Neural progenitor cell (in vitro differentiated cells): ENCODE results near the gene TGFB1.

ENCODE experiments used
- CTCF ChIP-seq: fragments of 200-600 bp; sonication (generic); IDR thresholded peaks from 2 replicates; pipeline ENCODE4 v1.5.1; 2017; ENCODE audit warnings: antibody characterized with exemption, mild to moderate bottlenecking
- EZH2 ChIP-seq: fragments of 200-600 bp; sonication (generic); IDR thresholded peaks from 2 replicates; pipeline ENCODE4 v1.6.1; 2017; ENCODE audit warnings: antibody characterized with exemption, mild to moderate bottlenecking, moderate library complexity

GRCh38 chr19:41354343-41354953 lies 726 bp upstream of the TGFB1 start:
- TF ChIP-seq CTCF (no peak), EZH2 (no peak)
